HG02970 (cell line): ENCODE measurements around the gene MYRIP.
"Not testable (repeated sequence)": the region's sequence is repeated elsewhere in the genome, so short reads cannot be mapped to it uniquely, and the experiment has no call there.

Experiments used
- ATAC-seq: cut with Tn5 transposase; IDR thresholded peaks from one replicate; pipeline ENCODE4 v1.9.1; 2021; ENCODE audit warnings: mild to moderate bottlenecking, moderate library complexity, moderate number of reproducible peaks; ENCODE audit not compliant: unreplicated experiment, low FRiP score

MYRIP gene

GRCh38 chr3:40109641-40110490 is 300.5 kb downstream of the MYRIP start:
- no peak for ATAC-seq

GRCh38 chr3:40116478-40117177 is 307.2 kb downstream of the MYRIP start:
- ATAC-seq = no peak

- no peak for ATAC-seq
Observed at GRCh38 chr3:40118091-40118490, 308.7 kb downstream of the MYRIP start.

GRCh38 chr3:40120067-40120692 is 310.8 kb downstream of the MYRIP start:
- ATAC-seq = no peak

- no peak for ATAC-seq
Observed at GRCh38 chr3:40120806-40121205, 311.4 kb downstream of the MYRIP start.

GRCh38 chr3:40124918-40125317 is 315.5 kb downstream of the MYRIP start:
- no peak for ATAC-seq

- ATAC-seq = no peak
Observed at GRCh38 chr3:40128166-40128565, 318.8 kb downstream of the MYRIP start.

- ATAC-seq = no peak
Observed at GRCh38 chr3:40129510-40129909, 320.1 kb downstream of the MYRIP start.

- no peak for ATAC-seq
Observed at GRCh38 chr3:40129981-40130380, 320.6 kb downstream of the MYRIP start.

- no peak for ATAC-seq
Observed at GRCh38 chr3:40130721-40131120, 321.3 kb downstream of the MYRIP start.

GRCh38 chr3:40133886-40134575 is 324.6 kb downstream of the MYRIP start:
- ATAC-seq = not testable (repeated sequence)

GRCh38 chr3:40137591-40138295 is 328.3 kb downstream of the MYRIP start:
- ATAC-seq = no peak

GRCh38 chr3:40143283-40144090 is 334.1 kb downstream of the MYRIP start:
- ATAC-seq = no peak

GRCh38 chr3:40148827-40149226 is 339.4 kb downstream of the MYRIP start:
- no peak for ATAC-seq

- no peak for ATAC-seq
Observed at GRCh38 chr3:40152482-40153133, 343.2 kb downstream of the MYRIP start.

- ATAC-seq = no peak
Observed at GRCh38 chr3:40160933-40161332, 351.5 kb downstream of the MYRIP start.

- ATAC-seq = no peak
Observed at GRCh38 chr3:40162616-40163015, 353.2 kb downstream of the MYRIP start.

- no peak for ATAC-seq
Observed at GRCh38 chr3:40166997-40167396, 357.6 kb downstream of the MYRIP start.

- ATAC-seq = no peak
Observed at GRCh38 chr3:40167958-40168357, 358.5 kb downstream of the MYRIP start.
